GM06990 (cell line): ENCODE data around the gene ADNP.

Experiments
- DNase-seq: peaks from one replicate; pipeline ENCODE4 v3.0.0-alpha.2; 2011; ENCODE audit not compliant: insufficient read length; ENCODE audit errors: extremely low read depth
- H3K27me3 ChIP-seq: replicated peaks from 2 replicates; pipeline ENCODE4 v1.6.0; 2011; ENCODE audit warnings: low read length; ENCODE audit not compliant: control insufficient read depth, insufficient read depth
- H3K36me3 ChIP-seq: 2 replicates; pipeline ENCODE4 v1.5.1; 2011; ENCODE audit warnings: low read length; ENCODE audit not compliant: control insufficient read depth, insufficient read depth
- H3K4me3 ChIP-seq: replicated peaks from 2 replicates; pipeline ENCODE4 v1.5.1; 2011; ENCODE audit warnings: low read depth, mild to moderate bottlenecking, control low read depth, low read length
- TF ChIP-seq, protein P1 (sequence below): IDR thresholded peaks from 2 replicates; pipeline ENCODE4 v1.5.1; 2011; ENCODE audit warnings: low read length, control low read depth, mild to moderate bottlenecking, inconsistent platforms; ENCODE audit not compliant: insufficient read depth, poor library complexity, severe bottlenecking

The ADNP gene

GRCh38 chr20:50866831-50867230 is 64.4 kb downstream of the ADNP start:
- Histone ChIP-seq H3K27me3 (no peaks in the 10 kb centered on the region), H3K36me3 (peaks cover 17% of the 10 kb centered on the region), H3K4me3 (no peak overlapping the region)
- TF ChIP-seq, protein P1, sequence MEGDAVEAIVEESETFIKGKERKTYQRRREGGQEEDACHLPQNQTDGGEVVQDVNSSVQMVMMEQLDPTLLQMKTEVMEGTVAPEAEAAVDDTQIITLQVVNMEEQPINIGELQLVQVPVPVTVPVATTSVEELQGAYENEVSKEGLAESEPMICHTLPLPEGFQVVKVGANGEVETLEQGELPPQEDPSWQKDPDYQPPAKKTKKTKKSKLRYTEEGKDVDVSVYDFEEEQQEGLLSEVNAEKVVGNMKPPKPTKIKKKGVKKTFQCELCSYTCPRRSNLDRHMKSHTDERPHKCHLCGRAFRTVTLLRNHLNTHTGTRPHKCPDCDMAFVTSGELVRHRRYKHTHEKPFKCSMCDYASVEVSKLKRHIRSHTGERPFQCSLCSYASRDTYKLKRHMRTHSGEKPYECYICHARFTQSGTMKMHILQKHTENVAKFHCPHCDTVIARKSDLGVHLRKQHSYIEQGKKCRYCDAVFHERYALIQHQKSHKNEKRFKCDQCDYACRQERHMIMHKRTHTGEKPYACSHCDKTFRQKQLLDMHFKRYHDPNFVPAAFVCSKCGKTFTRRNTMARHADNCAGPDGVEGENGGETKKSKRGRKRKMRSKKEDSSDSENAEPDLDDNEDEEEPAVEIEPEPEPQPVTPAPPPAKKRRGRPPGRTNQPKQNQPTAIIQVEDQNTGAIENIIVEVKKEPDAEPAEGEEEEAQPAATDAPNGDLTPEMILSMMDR, result no peak
- DNase-seq, result no peak

- TF ChIP-seq, protein P1, result no peak
- Histone ChIP-seq H3K27me3 (no peaks in the 10 kb centered on the region), H3K36me3 (peaks cover 17% of the 10 kb centered on the region), H3K4me3 (no peak overlapping the region)
- DNase-seq, result no peak
These were observed 65.1 kb downstream of the ADNP start for GRCh38 chr20:50866036-50866685.

DNA sequence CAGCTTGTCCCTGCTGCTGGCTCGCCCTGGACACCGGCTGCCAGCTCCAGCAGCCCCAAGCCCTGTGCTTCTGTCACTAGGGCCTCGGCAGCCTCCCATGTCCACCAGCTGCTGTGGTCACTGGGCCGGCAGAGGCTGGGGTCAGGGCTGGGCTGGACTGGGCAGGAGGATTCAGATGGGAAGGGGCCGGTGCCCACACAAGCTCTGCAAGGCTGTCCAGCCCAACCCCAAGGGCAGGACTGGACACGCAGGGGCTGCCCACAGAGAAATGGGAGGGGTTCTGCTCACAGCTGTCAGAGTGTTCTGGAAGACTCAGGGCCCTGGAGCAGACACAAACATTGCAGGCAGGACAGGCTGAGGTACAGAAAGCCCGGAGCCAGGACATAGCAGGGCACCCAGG is 65.6 kb downstream of the ADNP start:
- peaks cover 17% of the 10 kb centered on the region for H3K36me3 ChIP-seq
- H3K27me3 ChIP-seq, result no peaks in the 10 kb centered on the region
- TF ChIP-seq, protein P1, result no peak
- no peak overlapping the region for H3K4me3 ChIP-seq
- no peak for DNase-seq

GRCh38 chr20:50865114-50865513 is 66.1 kb downstream of the ADNP start:
- peaks cover 15% of the 10 kb centered on the region for H3K36me3 ChIP-seq
- H3K4me3 ChIP-seq, result no peak overlapping the region
- TF ChIP-seq, protein P1, result no peak
- no peaks in the 10 kb centered on the region for H3K27me3 ChIP-seq
- no peak for DNase-seq

DNA sequence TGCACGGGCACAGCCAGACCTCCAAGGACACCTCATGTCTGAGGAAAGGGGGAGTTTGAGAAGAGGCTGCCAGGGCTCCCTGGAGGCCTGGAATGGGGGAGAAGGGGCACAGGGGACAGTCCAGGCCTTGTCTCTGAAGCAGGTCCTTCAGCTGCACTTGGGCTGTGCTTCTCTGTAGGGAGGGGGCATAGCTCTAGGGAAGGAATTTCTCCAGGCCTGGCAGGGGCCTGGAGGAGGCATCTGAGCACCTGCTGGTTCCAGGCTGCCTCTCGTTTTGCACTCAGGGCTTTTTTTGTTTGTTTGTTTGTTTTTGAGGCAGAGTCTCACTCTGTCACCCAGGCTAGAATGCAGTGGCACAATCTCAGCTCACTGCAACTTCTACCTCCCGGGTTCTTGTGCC is 68.7 kb downstream of the ADNP start:
- Histone ChIP-seq H3K27me3 (no peaks in the 10 kb centered on the region), H3K36me3 (peaks cover 14% of the 10 kb centered on the region), H3K4me3 (no peak overlapping the region)
- TF ChIP-seq, protein P1, result no peak
- no peak for DNase-seq

- Histone ChIP-seq H3K36me3 (peaks cover 11% of the 10 kb centered on the region), H3K4me3 (no peak overlapping the region), H3K27me3 (no peaks in the 10 kb centered on the region)
- TF ChIP-seq, protein P1, result no peak
- no peak for DNase-seq
These were observed 70.2 kb downstream of the ADNP start for GRCh38 chr20:50861012-50861411.
